Osteoblast (primary cell): ENCODE results near the gene ABLIM3. TPM values are rescaled to one million over a fixed set of nuclear protein-coding genes. Genes with fewer than 3 reads are reported as not detected.

Experiments
- DNase-seq: peaks from one replicate; pipeline ENCODE4 v3.0.0; 2011; ENCODE audit warnings: low spot score, mixed read lengths; ENCODE audit not compliant: insufficient read length; ENCODE audit errors: missing footprints
- H2AFZ ChIP-seq: 2 replicates; pipeline ENCODE4 v1.6.0; 2011; ENCODE audit warnings: mild to moderate bottlenecking, low read length
- H3K27ac ChIP-seq: 2 replicates; pipeline ENCODE4 v1.5.1; 2011; ENCODE audit warnings: mild to moderate bottlenecking, low read depth, low read length, moderate library complexity
- H3K27me3 ChIP-seq: 2 replicates; pipeline ENCODE4 v1.6.0; 2012; ENCODE audit warnings: mild to moderate bottlenecking, control low read depth, inconsistent platforms, low read length, moderate library complexity; ENCODE audit not compliant: insufficient read depth
- H3K36me3 ChIP-seq: 2 replicates; pipeline ENCODE4 v1.5.1; 2011; ENCODE audit warnings: mild to moderate bottlenecking, low read length, control low read depth, moderate library complexity; ENCODE audit not compliant: insufficient read depth
- H3K4me1 ChIP-seq: 2 replicates; pipeline ENCODE4 v1.5.1; 2011; ENCODE audit warnings: mild to moderate bottlenecking, low read length, control low read depth, moderate library complexity; ENCODE audit not compliant: insufficient read depth
- H3K4me2 ChIP-seq: 2 replicates; pipeline ENCODE4 v1.6.0; 2011; ENCODE audit warnings: mild to moderate bottlenecking, low read length; ENCODE audit not compliant: insufficient read depth
- H3K4me3 ChIP-seq: fragments of 200-600 bp; sonication (generic); 3 replicates; pipeline ENCODE4 v1.5.1; 2012; ENCODE audit warnings: mild to moderate bottlenecking, low read length, inconsistent platforms; ENCODE audit not compliant: insufficient read depth
- H3K79me2 ChIP-seq: 2 replicates; pipeline ENCODE4 v1.6.0; 2012; ENCODE audit warnings: mild to moderate bottlenecking, low read length, control low read depth, inconsistent platforms; ENCODE audit not compliant: insufficient read depth
- H3K9me3 ChIP-seq: 2 replicates; pipeline ENCODE4 v1.5.1; 2011; ENCODE audit warnings: low read depth, low read length, control low read depth
- H4K20me1 ChIP-seq: 2 replicates; pipeline ENCODE4 v1.6.0; 2012; ENCODE audit warnings: mild to moderate bottlenecking, low read length, control low read depth; ENCODE audit not compliant: insufficient read depth
- CTCF ChIP-seq: IDR thresholded peaks from 2 replicates; pipeline ENCODE4 v1.5.1; 2011; ENCODE audit warnings: mild to moderate bottlenecking, low read depth, low read length, moderate library complexity; ENCODE audit errors: extremely low read depth
- total RNA-seq: library from RNA; depleted of rRNA; stranded (reverse); fragments of >200 nt; gene quantifications from 2 replicates; pipeline ENCODE4 v1.2.3, GENCODE V29; 2012

Gene ABLIM3
- total RNA-seq, 1 donor = 5.8 TPM

- Histone ChIP-seq H3K4me2 (no peak overlapping the region), H3K79me2 (no peaks in the 10 kb centered on the region), H3K27ac (no peak overlapping the region), H4K20me1 (no peaks in the 10 kb centered on the region), H3K4me1 (peaks cover 31% of the 10 kb centered on the region), H3K4me3 (no peak overlapping the region), H3K36me3 (peaks cover 7% of the 10 kb centered on the region), H2AFZ (no peak overlapping the region), H3K9me3 (no peaks in the 10 kb centered on the region), H3K27me3 (no peaks in the 10 kb centered on the region)
- no peak for DNase-seq
- no peak for TF ChIP-seq CTCF
These were observed 61.7 kb downstream of the ABLIM3 start for GRCh38 chr5:149202910-149203451.

- Histone ChIP-seq H3K4me3 (no peak overlapping the region), H3K4me1 (peaks cover 31% of the 10 kb centered on the region), H3K36me3 (peaks cover 7% of the 10 kb centered on the region), H4K20me1 (no peaks in the 10 kb centered on the region), H3K27ac (peak overlapping the region; percentile 77), H3K9me3 (no peaks in the 10 kb centered on the region), H3K27me3 (no peaks in the 10 kb centered on the region), H3K4me2 (no peak overlapping the region), H2AFZ (peak overlapping the region; percentile 60), H3K79me2 (no peaks in the 10 kb centered on the region)
- peak; percentile 83 for DNase-seq
- no peak for TF ChIP-seq CTCF
These were observed 62.7 kb downstream of the ABLIM3 start for GRCh38 chr5:149203921-149204441.

GRCh38 chr5:149205625-149206523 lies 64.6 kb downstream of the ABLIM3 start:
- H3K4me1 ChIP-seq = peaks cover 42% of the 10 kb centered on the region

More at GRCh38 chr5:149205625-149206523, 64.6 kb downstream of the ABLIM3 start:
- Histone ChIP-seq H3K27me3 (no peaks in the 10 kb centered on the region), H3K79me2 (no peaks in the 10 kb centered on the region), H3K36me3 (peaks cover 7% of the 10 kb centered on the region), H2AFZ (no peak overlapping the region), H4K20me1 (no peaks in the 10 kb centered on the region), H3K9me3 (no peaks in the 10 kb centered on the region), H3K27ac (peak overlapping the region; percentile 77), H3K4me2 (peak overlapping the region; percentile 6), H3K4me3 (no peak overlapping the region)
- no peak for DNase-seq
- no peak for TF ChIP-seq CTCF
